Smooth muscle cell (in vitro differentiated cells): ENCODE data around the gene VTN. TPM values are rescaled to one million over a fixed set of nuclear protein-coding genes. Genes with fewer than 3 reads are reported as not detected.

Experiments
- DNase-seq: peaks from one replicate; lab custom pipeline; 2025; ENCODE audit not compliant: unreplicated experiment; lab: John Stamatoyannopoulos, UW
- H2AFZ ChIP-seq: fragments of 200-600 bp; sonication (generic); 2 replicates; pipeline ENCODE4 v1.6.0; 2016; ENCODE audit warnings: antibody characterized with exemption, low read depth, mild to moderate bottlenecking
- H3F3A ChIP-seq: fragments of 200-600 bp; sonication (generic); 2 replicates; pipeline ENCODE4 v1.6.0; 2017; ENCODE audit warnings: antibody characterized with exemption, low read depth
- H3K27ac ChIP-seq: fragments of 200-600 bp; sonication (generic); 2 replicates; pipeline ENCODE4 v1.5.1; 2016; ENCODE audit warnings: low read depth, mild to moderate bottlenecking
- H3K27me3 ChIP-seq: fragments of 200-600 bp; sonication (generic); 2 replicates; pipeline ENCODE4 v1.6.1; 2016; ENCODE audit warnings: low read depth, mild to moderate bottlenecking
- H3K36me3 ChIP-seq: fragments of 200-600 bp; sonication (generic); 2 replicates; pipeline ENCODE4 v1.5.1; 2016; ENCODE audit warnings: low read depth
- H3K4me1 ChIP-seq: fragments of 200-600 bp; sonication (generic); 2 replicates; pipeline ENCODE4 v1.5.1; 2016; ENCODE audit warnings: low read depth
- H3K4me2 ChIP-seq: fragments of 200-600 bp; sonication (generic); 2 replicates; pipeline ENCODE4 v1.6.0; 2016; ENCODE audit warnings: mild to moderate bottlenecking
- H3K4me3 ChIP-seq: fragments of 200-600 bp; sonication (generic); 2 replicates; pipeline ENCODE4 v1.5.1; 2016; ENCODE audit warnings: mild to moderate bottlenecking
- H3K79me2 ChIP-seq: fragments of 200-600 bp; sonication (generic); 2 replicates; pipeline ENCODE4 v1.6.0; 2016; ENCODE audit warnings: low read depth, mild to moderate bottlenecking
- H3K9ac ChIP-seq: fragments of 200-600 bp; sonication (generic); 2 replicates; pipeline ENCODE4 v1.6.0; 2016; ENCODE audit warnings: low read depth
- H3K9me3 ChIP-seq: fragments of 200-600 bp; sonication (generic); replicated peaks from 2 replicates; pipeline ENCODE4 v1.5.1; 2016; ENCODE audit warnings: low read depth
- H4K20me1 ChIP-seq: fragments of 200-600 bp; sonication (generic); 2 replicates; pipeline ENCODE4 v1.6.0; 2016; ENCODE audit warnings: low read depth
- WGBS: methylation state at CpG from one replicate; pipeline ENCODE4 v1.1.7; 2016; ENCODE audit warnings: low lambda C conversion rate; 5-methylcytosine and 5-hydroxymethylcytosine counted together
- polyA plus RNA-seq: library from polyadenylated mRNA; unstranded; fragments of >200 nt; fragmentation: Nextera tagmentation; extraction: Ambion mirVana; gene quantifications from 2 replicates; pipeline ENCODE4 v1.2.1, GENCODE V29; 2016
- total RNA-seq: library from RNA; depleted of rRNA; stranded (reverse); fragments of >200 nt; gene quantifications from 2 replicates; pipeline ENCODE4 v1.2.3, GENCODE V29; 2014
- TF ChIP-seq, protein P1 (sequence below): fragments of 200-600 bp; sonication (generic); IDR thresholded peaks from 2 replicates; pipeline ENCODE4 v1.5.1; 2017; ENCODE audit warnings: borderline replicate concordance, mild to moderate bottlenecking, antibody characterized with exemption; ENCODE audit not compliant: insufficient read depth, poor library complexity, severe bottlenecking

Gene VTN, protein sequence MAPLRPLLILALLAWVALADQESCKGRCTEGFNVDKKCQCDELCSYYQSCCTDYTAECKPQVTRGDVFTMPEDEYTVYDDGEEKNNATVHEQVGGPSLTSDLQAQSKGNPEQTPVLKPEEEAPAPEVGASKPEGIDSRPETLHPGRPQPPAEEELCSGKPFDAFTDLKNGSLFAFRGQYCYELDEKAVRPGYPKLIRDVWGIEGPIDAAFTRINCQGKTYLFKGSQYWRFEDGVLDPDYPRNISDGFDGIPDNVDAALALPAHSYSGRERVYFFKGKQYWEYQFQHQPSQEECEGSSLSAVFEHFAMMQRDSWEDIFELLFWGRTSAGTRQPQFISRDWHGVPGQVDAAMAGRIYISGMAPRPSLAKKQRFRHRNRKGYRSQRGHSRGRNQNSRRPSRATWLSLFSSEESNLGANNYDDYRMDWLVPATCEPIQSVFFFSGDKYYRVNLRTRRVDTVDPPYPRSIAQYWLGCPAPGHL
- total RNA-seq (60.3 and 90.5 TPM in 2 replicates), polyA plus RNA-seq (71.2 and 90.3 TPM in 2 replicates)

DNA sequence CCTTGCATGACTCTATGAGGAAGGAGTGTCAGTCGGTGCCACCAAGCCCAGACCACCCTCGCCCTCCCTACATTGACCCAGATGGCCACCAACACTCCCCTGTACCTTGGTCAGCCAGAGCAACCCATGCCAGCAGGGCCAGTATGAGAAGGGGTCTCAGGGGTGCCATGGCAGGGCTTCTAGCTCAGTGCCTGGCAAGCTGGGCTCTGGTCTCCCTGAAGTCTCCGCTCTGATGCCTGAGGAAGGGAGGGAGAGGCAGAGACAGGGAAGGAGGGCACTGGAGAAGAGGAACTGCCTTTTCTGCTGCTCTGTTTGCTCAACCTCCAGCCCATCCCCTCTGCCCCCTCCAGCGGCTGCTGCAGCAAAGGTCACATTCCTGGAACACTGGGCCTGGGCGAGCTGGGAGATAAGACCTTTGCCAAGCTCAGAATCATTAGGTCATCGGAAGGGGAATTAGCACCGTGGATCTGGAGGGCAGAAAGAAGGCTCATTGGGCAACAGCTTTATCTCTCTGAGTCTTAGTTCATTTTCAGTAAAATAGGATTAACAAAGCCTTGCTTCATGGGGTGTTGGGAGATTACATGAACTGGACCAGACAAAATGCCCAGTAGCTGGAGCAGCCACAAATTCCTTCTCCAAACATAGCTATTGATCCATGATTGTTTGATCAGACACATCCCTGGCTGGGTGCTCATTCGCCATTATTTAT, at the start of gene VTN:
VTN (minus strand) TSS at position 273 of the 709 bp plus-strand sequence; CDS start at position 169, 104 bp downstream.
- Histone ChIP-seq H3K4me2 (peak within 1 kb of the TSS; percentile 94), H2AFZ (no peak within 1 kb of the TSS), H3K4me3 (peak within 1 kb of the TSS; percentile 68), H3K27ac (peak within 1 kb of the TSS; percentile 67), H3K9ac (peak within 1 kb of the TSS; percentile 29), H3K36me3 (no peaks in the 10 kb centered on the region), H3F3A (peaks cover 5% of the 10 kb centered on the region), H3K9me3 (no peaks in the 10 kb centered on the region), H3K79me2 (peaks cover 19% of the 10 kb centered on the region), H4K20me1 (peaks cover 30% of the 10 kb centered on the region), H3K27me3 (no peaks in the 10 kb centered on the region), H3K4me1 (peaks cover 20% of the 10 kb centered on the region)
- TF ChIP-seq, protein P1, sequence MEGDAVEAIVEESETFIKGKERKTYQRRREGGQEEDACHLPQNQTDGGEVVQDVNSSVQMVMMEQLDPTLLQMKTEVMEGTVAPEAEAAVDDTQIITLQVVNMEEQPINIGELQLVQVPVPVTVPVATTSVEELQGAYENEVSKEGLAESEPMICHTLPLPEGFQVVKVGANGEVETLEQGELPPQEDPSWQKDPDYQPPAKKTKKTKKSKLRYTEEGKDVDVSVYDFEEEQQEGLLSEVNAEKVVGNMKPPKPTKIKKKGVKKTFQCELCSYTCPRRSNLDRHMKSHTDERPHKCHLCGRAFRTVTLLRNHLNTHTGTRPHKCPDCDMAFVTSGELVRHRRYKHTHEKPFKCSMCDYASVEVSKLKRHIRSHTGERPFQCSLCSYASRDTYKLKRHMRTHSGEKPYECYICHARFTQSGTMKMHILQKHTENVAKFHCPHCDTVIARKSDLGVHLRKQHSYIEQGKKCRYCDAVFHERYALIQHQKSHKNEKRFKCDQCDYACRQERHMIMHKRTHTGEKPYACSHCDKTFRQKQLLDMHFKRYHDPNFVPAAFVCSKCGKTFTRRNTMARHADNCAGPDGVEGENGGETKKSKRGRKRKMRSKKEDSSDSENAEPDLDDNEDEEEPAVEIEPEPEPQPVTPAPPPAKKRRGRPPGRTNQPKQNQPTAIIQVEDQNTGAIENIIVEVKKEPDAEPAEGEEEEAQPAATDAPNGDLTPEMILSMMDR = no peak
- 29% methylated on average over 8 of the region's 8 CpGs for WGBS
- DNase-seq = peak; percentile 20

DNA sequence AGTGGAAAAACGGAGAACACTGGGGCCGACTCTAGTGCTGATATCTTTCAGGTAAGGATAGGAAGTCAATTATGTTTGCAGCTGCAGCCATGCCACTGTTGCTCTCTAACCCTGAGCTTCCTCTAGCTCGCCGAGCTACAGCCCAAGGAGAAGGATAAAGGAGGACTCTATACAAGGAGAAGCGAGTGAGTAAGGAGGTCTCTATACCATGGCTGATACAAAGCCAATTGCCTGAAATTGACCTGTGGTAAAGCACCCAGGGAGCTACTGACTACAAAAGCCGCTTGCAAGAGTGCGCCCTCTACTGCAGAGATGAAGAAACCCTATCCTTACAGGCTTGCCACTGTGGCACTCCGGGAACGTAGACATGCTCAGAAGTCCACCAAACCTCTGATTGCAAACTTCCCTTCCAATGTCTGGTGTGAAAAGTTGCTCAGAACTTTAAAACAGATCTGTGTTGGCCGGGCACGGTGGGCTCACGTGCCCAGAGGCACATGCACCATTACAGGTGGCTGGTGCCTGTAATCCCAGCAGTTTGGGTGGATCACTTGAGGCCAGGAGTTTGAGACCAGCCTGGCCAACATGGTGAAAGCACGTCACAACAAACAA, 46.7 kb upstream of the VTN start:
- no peaks in the 10 kb centered on the region for H3K4me1 ChIP-seq
- TF ChIP-seq, protein P1 = peak; percentile 57
- H3K9ac ChIP-seq = no peak overlapping the region
- H3K4me3 ChIP-seq = no peak overlapping the region
- H3K36me3 ChIP-seq = no peaks in the 10 kb centered on the region
- H3K27me3 ChIP-seq = no peaks in the 10 kb centered on the region
- no peaks in the 10 kb centered on the region for H3K9me3 ChIP-seq
- WGBS = 28% methylated on average over 13 of the region's 13 CpGs
- H4K20me1 ChIP-seq = no peaks in the 10 kb centered on the region
- no peak overlapping the region for H3K4me2 ChIP-seq
- no peak overlapping the region for H2AFZ ChIP-seq
- H3F3A ChIP-seq = no peaks in the 10 kb centered on the region
- no peak overlapping the region for H3K27ac ChIP-seq
- H3K79me2 ChIP-seq = no peaks in the 10 kb centered on the region
- DNase-seq = no peak

DNA sequence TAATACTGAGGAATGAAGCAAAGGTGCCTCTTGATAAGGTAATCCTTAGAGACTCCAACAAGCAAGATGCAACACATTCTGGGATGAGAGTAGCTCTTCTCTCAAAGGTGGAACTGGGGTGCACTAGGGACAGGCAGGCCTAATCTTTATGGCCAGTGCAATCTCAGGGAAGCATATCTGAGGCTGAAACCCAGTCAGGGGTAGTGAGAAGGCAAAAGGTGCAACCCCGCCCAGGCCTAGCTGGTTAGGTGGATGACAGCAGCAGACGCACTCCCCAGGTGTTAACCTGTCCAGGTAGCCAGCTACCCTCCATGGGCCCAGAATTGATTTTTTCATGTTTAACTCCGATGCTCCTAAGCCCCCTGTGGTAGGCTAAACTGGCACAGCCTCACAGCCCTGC, 45.8 kb upstream of the VTN start:
- Histone ChIP-seq H3K27me3 (no peaks in the 10 kb centered on the region), H3K9ac (no peak overlapping the region), H3K9me3 (no peaks in the 10 kb centered on the region), H3F3A (no peaks in the 10 kb centered on the region), H3K27ac (no peak overlapping the region), H3K4me3 (no peak overlapping the region), H2AFZ (no peak overlapping the region), H3K4me1 (no peaks in the 10 kb centered on the region), H3K36me3 (no peaks in the 10 kb centered on the region), H4K20me1 (no peaks in the 10 kb centered on the region), H3K4me2 (no peak overlapping the region), H3K79me2 (no peaks in the 10 kb centered on the region)
- DNase-seq = no peak
- TF ChIP-seq, protein P1 = no peak
- 89% methylated on average over 3 of the region's 3 CpGs for WGBS
